ENCODE measurements around the gene ARHGAP32.

- no peak for TF ChIP-seq POLR2A (IDR thresholded peaks at IDR 0.05)
- TF ChIP-seq, protein P1, sequence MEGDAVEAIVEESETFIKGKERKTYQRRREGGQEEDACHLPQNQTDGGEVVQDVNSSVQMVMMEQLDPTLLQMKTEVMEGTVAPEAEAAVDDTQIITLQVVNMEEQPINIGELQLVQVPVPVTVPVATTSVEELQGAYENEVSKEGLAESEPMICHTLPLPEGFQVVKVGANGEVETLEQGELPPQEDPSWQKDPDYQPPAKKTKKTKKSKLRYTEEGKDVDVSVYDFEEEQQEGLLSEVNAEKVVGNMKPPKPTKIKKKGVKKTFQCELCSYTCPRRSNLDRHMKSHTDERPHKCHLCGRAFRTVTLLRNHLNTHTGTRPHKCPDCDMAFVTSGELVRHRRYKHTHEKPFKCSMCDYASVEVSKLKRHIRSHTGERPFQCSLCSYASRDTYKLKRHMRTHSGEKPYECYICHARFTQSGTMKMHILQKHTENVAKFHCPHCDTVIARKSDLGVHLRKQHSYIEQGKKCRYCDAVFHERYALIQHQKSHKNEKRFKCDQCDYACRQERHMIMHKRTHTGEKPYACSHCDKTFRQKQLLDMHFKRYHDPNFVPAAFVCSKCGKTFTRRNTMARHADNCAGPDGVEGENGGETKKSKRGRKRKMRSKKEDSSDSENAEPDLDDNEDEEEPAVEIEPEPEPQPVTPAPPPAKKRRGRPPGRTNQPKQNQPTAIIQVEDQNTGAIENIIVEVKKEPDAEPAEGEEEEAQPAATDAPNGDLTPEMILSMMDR (IDR thresholded peaks at IDR 0.05), result no peak
These were observed 102.1 kb downstream of the ARHGAP32 start for GRCh38 chr11:129090056-129090455.
